Cerebellar nuclear complex (tissue), 1 donor: ENCODE results near the gene RNF182.
"Not testable (repeated sequence)": the region's sequence is repeated elsewhere in the genome, so short reads cannot be mapped to it uniquely, and the experiment has no call there.

Source experiments
- DNase-seq, 2 experiments: peaks; one replicate each; lab custom pipeline; 2025; lab: John Stamatoyannopoulos, UW

RNF182 gene

GRCh38 chr6:13917141-13917540 lies 7.6 kb upstream of the RNF182 start:
- no peak for DNase-seq

GRCh38 chr6:13918686-13919250 lies 6.0 kb upstream of the RNF182 start:
- DNase-seq: no peak

GRCh38 chr6:13919861-13920260 lies 4.9 kb upstream of the RNF182 start:
- DNase-seq: no peak

GRCh38 chr6:13920552-13920951 lies 4.2 kb upstream of the RNF182 start:
- no peak for DNase-seq

- DNase-seq: no peak
These were observed 2.0 kb upstream of the RNF182 start for GRCh38 chr6:13922750-13923149.

- peak in 1 of 2 experiments; percentile 20 for DNase-seq
These were observed 1.1 kb upstream of the RNF182 start for GRCh38 chr6:13923527-13924145.

GRCh38 chr6:13924146-13924948 lies 405 bp upstream of the RNF182 start:
- DNase-seq: peak in 1 of 2 experiments; percentile 49

- no peak for DNase-seq
These were observed 1.6 kb downstream of the RNF182 start for GRCh38 chr6:13926378-13926777.

GRCh38 chr6:13927203-13927602 lies 2.5 kb downstream of the RNF182 start:
- no peak for DNase-seq

- DNase-seq: no peak
These were observed 4.4 kb downstream of the RNF182 start for GRCh38 chr6:13929196-13929595.

GRCh38 chr6:13931797-13932402 lies 7.1 kb downstream of the RNF182 start:
- DNase-seq: no peak

GRCh38 chr6:13932785-13933184 lies 8.0 kb downstream of the RNF182 start:
- no peak for DNase-seq

GRCh38 chr6:13934721-13935120 lies 10.0 kb downstream of the RNF182 start:
- DNase-seq: no peak

GRCh38 chr6:13935190-13935880 lies 10.6 kb downstream of the RNF182 start:
- DNase-seq: no peak

GRCh38 chr6:13935881-13936261 lies 11.1 kb downstream of the RNF182 start:
- not testable (repeated sequence) for DNase-seq

GRCh38 chr6:13941902-13942301 lies 17.1 kb downstream of the RNF182 start:
- no peak for DNase-seq

GRCh38 chr6:13943943-13944342 lies 19.2 kb downstream of the RNF182 start:
- DNase-seq: no peak

GRCh38 chr6:13946506-13946905 lies 21.8 kb downstream of the RNF182 start:
- no peak for DNase-seq

- no peak for DNase-seq
These were observed 22.9 kb downstream of the RNF182 start for GRCh38 chr6:13947611-13948178.

GRCh38 chr6:13952101-13952500 lies 27.3 kb downstream of the RNF182 start:
- DNase-seq: no peak

GRCh38 chr6:13953061-13953705 lies 28.4 kb downstream of the RNF182 start:
- no peak for DNase-seq
